Liver (tissue), 9 donors: ENCODE measurements around the gene SCG3. TPM values are rescaled to one million over a fixed set of nuclear protein-coding genes. Genes with fewer than 3 reads are reported as not detected.

ENCODE experiments used
- DNase-seq: peaks from one replicate; pipeline ENCODE4 v3.0.0-alpha.2; 2017; ENCODE audit warnings: low spot score
- H3K27ac ChIP-seq, 2 donors: one replicate each; pipeline ENCODE4 v1.7.0; 2013; ENCODE audit warnings: inconsistent platforms in 2 of 2, low read length in 2 of 2, control low read depth in 1 of 2, low read depth in 1 of 2, mild to moderate bottlenecking in 1 of 2
- H3K27me3 ChIP-seq, 4 donors: one replicate each; pipeline versions ENCODE4 v1.6.1 to v1.7.0; 2013; ENCODE audit warnings: low read length in 3 of 4, inconsistent platforms in 1 of 4, mild to moderate bottlenecking in 1 of 4, moderate library complexity in 1 of 4; ENCODE audit not compliant: control insufficient read depth in 4 of 4, insufficient read depth in 4 of 4
- H3K36me3 ChIP-seq, 4 donors: one replicate each; pipeline versions ENCODE4 v1.6.1 to v1.7.0; 2013; ENCODE audit warnings: low read length in 3 of 4, mild to moderate bottlenecking in 3 of 4, low read depth in 1 of 4, moderate library complexity in 1 of 4; ENCODE audit not compliant: control insufficient read depth in 4 of 4, insufficient read depth in 3 of 4
- H3K4me1 ChIP-seq, 4 donors: one replicate each; pipeline versions ENCODE4 v1.6.1 to v1.7.0; 2013; ENCODE audit warnings: low read length in 3 of 4, mild to moderate bottlenecking in 3 of 4, moderate library complexity in 1 of 4; ENCODE audit not compliant: control insufficient read depth in 4 of 4, insufficient read depth in 4 of 4
- H3K4me3 ChIP-seq, 3 donors: one replicate each; pipeline versions ENCODE4 v1.6.1 to v1.7.0; 2013; ENCODE audit warnings: low read length in 3 of 3, control low read depth in 1 of 3, low read depth in 1 of 3, mild to moderate bottlenecking in 1 of 3
- H3K9ac ChIP-seq, 2 donors: one replicate each; pipeline ENCODE4 v1.7.0; 2013; ENCODE audit warnings: low read length in 2 of 2, mild to moderate bottlenecking in 2 of 2, moderate library complexity in 2 of 2, control low read depth in 1 of 2, low read depth in 1 of 2
- H3K9me3 ChIP-seq, 4 donors: one replicate each; pipeline versions ENCODE4 v1.6.1 to v1.7.0; 2013; ENCODE audit warnings: low read length in 3 of 4; ENCODE audit not compliant: control insufficient read depth in 4 of 4
- EGR1 ChIP-seq, 2 donors: IDR thresholded peaks; 2 replicates each; pipeline ENCODE4 v1.6.1; 2016 to 2018; ENCODE audit warnings: antibody characterized with exemption in 2 of 2, low read depth in 2 of 2
- FOXA1 ChIP-seq: IDR thresholded peaks from 2 replicates; pipeline ENCODE4 v1.6.1; 2016; ENCODE audit warnings: antibody characterized with exemption
- FOXA2 ChIP-seq: IDR thresholded peaks from 2 replicates; pipeline ENCODE4 v1.6.1; 2016; ENCODE audit warnings: antibody characterized with exemption
- GABPA ChIP-seq, 2 donors: IDR thresholded peaks in 1 of 2; conservative IDR thresholded peaks in 1 of 2; 2 replicates each; pipeline ENCODE4 v1.6.1; 2016; ENCODE audit warnings: antibody characterized with exemption in 2 of 2, mild to moderate bottlenecking in 1 of 2, moderate library complexity in 1 of 2
- HNF4A ChIP-seq, 2 donors: conservative IDR thresholded peaks; 2 replicates each; pipeline ENCODE4 v1.6.1; 2016; ENCODE audit warnings: antibody characterized with exemption in 2 of 2, mild to moderate bottlenecking in 2 of 2
- HNF4G ChIP-seq: IDR thresholded peaks from 2 replicates; pipeline ENCODE4 v1.6.1; 2016; ENCODE audit warnings: antibody characterized with exemption
- JUND ChIP-seq, 2 donors: IDR thresholded peaks; 2 replicates each; pipeline ENCODE4 v1.6.1; 2016; ENCODE audit warnings: antibody characterized with exemption in 2 of 2
- NR2F2 ChIP-seq: IDR thresholded peaks from 2 replicates; pipeline ENCODE4 v1.6.1; 2016; ENCODE audit warnings: antibody characterized with exemption
- RAD21 ChIP-seq, 2 donors: IDR thresholded peaks; 2 replicates each; pipeline ENCODE4 v1.6.1; 2016; ENCODE audit warnings: antibody characterized with exemption in 2 of 2, mild to moderate bottlenecking in 2 of 2
- RXRA ChIP-seq, 2 donors: IDR thresholded peaks; 2 replicates each; pipeline ENCODE4 v1.6.1; 2017 to 2018; ENCODE audit warnings: antibody characterized with exemption in 2 of 2, mild to moderate bottlenecking in 1 of 2
- SP1 ChIP-seq: IDR thresholded peaks from 2 replicates; pipeline ENCODE4 v1.6.1; 2018; ENCODE audit warnings: antibody characterized with exemption, mild to moderate bottlenecking
- TAF1 ChIP-seq: conservative IDR thresholded peaks from 2 replicates; pipeline ENCODE4 v1.6.1; 2016; ENCODE audit warnings: antibody characterized with exemption, mild to moderate bottlenecking
- YY1 ChIP-seq: IDR thresholded peaks from 2 replicates; pipeline ENCODE4 v1.6.1; 2016; ENCODE audit warnings: antibody characterized with exemption, mild to moderate bottlenecking
- WGBS: extraction: QIAGEN DNeasy Blood & Tissue Kit; methylation state at CpG from one replicate; pipeline ENCODE4 v1.1.7; 2013; 5-methylcytosine and 5-hydroxymethylcytosine counted together
- polyA plus RNA-seq, 2 donors: library from polyadenylated mRNA; stranded (reverse) in 1 of 2; unstranded in 1 of 2; fragments of 200-250 nt in 1 of 2; fragments of >200 nt in 1 of 2; fragmentation: Nextera tagmentation in 1 of 2; extraction: Ambion mirVana in 1 of 2; gene quantifications; one replicate each; pipeline versions ENCODE4 v1.2.1 to v1.2.3, GENCODE V29; 2013 to 2015
- total RNA-seq, 2 donors: library from RNA; depleted of rRNA; stranded (reverse); fragments of >200 nt; gene quantifications; one replicate each; pipeline ENCODE4 v1.2.3, GENCODE V29; 2014
- TF ChIP-seq, protein P1 (sequence below): IDR thresholded peaks from 2 replicates; pipeline ENCODE4 v1.6.1; 2016; ENCODE audit warnings: antibody characterized with exemption
- TF ChIP-seq, protein P2 (sequence below): IDR thresholded peaks from 2 replicates; pipeline ENCODE4 v1.6.1; 2016; ENCODE audit warnings: antibody characterized with exemption
- TF ChIP-seq, protein P3 (sequence below): fragments of 150-350 bp; IDR thresholded peaks from 2 replicates; pipeline ENCODE4 v1.5.1; 2017; ENCODE audit warnings: improper control_type of control experiment, low read depth, low read length; ENCODE audit not compliant: missing input control
- TF ChIP-seq, protein P4 (sequence below): IDR thresholded peaks from 2 replicates; pipeline ENCODE4 v1.6.1; 2016; ENCODE audit warnings: antibody characterized with exemption, mild to moderate bottlenecking
- TF ChIP-seq, protein P5 (sequence below): IDR thresholded peaks from 2 replicates; pipeline ENCODE4 v1.6.1; 2016; ENCODE audit warnings: antibody characterized with exemption
- donor health status: healthy.
- donor health status: healthy.
- donor health status: healthy.
- donor health status: healthy.
- donor health status: healthy.

The SCG3 gene
- total and polyA plus RNA-seq, 4 donors = under 0.01 to 0.05 (median 0.01) TPM; not detected in 1

DNA sequence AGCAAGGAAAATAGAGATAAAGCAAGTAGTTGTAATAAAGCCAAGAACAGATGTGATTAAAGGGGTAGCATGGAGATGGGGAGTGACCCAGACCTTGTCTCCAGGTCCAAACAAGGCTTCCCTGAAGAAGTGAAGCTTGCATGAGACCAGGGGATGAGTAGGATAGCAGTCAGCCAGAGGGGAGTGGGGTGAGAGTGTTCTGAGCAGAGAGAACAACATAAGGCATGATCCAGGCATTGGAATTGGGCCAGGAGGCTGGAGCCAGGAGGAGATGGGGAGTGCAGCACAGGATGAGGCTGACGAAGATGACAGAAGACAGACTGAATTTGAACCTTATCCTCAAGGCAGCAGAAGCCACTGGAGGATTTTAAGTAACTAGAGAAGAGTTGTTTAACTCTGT is 77.3 kb downstream of the SCG3 start:
- no peaks in the 10 kb centered on the region for H3K27me3 ChIP-seq
- TF ChIP-seq, protein P1, sequence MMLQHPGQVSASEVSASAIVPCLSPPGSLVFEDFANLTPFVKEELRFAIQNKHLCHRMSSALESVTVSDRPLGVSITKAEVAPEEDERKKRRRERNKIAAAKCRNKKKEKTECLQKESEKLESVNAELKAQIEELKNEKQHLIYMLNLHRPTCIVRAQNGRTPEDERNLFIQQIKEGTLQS = no peak
- TF ChIP-seq TAF1 (no peak), HNF4A (conservative IDR thresholded peaks at IDR 0.05) (no peak), FOXA1 (no peak), SP1 (no peak), HNF4G (no peak), JUND (IDR thresholded peaks at IDR 0.05) (no peak), FOXA2 (no peak), EGR1 (IDR thresholded peaks at IDR 0.05; ENCODE audit: low read depth in 2 of 2) (no peak), RAD21 (IDR thresholded peaks at IDR 0.05) (no peak), YY1 (no peak), GABPA (IDR thresholded peaks at IDR 0.05 in 1 of 2, conservative IDR thresholded peaks at IDR 0.05 in 1 of 2) (no peak), NR2F2 (no peak), RXRA (IDR thresholded peaks at IDR 0.05) (no peak)
- TF ChIP-seq, protein P2, sequence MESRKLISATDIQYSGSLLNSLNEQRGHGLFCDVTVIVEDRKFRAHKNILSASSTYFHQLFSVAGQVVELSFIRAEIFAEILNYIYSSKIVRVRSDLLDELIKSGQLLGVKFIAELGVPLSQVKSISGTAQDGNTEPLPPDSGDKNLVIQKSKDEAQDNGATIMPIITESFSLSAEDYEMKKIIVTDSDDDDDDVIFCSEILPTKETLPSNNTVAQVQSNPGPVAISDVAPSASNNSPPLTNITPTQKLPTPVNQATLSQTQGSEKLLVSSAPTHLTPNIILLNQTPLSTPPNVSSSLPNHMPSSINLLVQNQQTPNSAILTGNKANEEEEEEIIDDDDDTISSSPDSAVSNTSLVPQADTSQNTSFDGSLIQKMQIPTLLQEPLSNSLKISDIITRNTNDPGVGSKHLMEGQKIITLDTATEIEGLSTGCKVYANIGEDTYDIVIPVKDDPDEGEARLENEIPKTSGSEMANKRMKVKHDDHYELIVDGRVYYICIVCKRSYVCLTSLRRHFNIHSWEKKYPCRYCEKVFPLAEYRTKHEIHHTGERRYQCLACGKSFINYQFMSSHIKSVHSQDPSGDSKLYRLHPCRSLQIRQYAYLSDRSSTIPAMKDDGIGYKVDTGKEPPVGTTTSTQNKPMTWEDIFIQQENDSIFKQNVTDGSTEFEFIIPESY = no peak
- TF ChIP-seq, protein P3, sequence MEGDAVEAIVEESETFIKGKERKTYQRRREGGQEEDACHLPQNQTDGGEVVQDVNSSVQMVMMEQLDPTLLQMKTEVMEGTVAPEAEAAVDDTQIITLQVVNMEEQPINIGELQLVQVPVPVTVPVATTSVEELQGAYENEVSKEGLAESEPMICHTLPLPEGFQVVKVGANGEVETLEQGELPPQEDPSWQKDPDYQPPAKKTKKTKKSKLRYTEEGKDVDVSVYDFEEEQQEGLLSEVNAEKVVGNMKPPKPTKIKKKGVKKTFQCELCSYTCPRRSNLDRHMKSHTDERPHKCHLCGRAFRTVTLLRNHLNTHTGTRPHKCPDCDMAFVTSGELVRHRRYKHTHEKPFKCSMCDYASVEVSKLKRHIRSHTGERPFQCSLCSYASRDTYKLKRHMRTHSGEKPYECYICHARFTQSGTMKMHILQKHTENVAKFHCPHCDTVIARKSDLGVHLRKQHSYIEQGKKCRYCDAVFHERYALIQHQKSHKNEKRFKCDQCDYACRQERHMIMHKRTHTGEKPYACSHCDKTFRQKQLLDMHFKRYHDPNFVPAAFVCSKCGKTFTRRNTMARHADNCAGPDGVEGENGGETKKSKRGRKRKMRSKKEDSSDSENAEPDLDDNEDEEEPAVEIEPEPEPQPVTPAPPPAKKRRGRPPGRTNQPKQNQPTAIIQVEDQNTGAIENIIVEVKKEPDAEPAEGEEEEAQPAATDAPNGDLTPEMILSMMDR = no peak
- TF ChIP-seq, protein P4, sequence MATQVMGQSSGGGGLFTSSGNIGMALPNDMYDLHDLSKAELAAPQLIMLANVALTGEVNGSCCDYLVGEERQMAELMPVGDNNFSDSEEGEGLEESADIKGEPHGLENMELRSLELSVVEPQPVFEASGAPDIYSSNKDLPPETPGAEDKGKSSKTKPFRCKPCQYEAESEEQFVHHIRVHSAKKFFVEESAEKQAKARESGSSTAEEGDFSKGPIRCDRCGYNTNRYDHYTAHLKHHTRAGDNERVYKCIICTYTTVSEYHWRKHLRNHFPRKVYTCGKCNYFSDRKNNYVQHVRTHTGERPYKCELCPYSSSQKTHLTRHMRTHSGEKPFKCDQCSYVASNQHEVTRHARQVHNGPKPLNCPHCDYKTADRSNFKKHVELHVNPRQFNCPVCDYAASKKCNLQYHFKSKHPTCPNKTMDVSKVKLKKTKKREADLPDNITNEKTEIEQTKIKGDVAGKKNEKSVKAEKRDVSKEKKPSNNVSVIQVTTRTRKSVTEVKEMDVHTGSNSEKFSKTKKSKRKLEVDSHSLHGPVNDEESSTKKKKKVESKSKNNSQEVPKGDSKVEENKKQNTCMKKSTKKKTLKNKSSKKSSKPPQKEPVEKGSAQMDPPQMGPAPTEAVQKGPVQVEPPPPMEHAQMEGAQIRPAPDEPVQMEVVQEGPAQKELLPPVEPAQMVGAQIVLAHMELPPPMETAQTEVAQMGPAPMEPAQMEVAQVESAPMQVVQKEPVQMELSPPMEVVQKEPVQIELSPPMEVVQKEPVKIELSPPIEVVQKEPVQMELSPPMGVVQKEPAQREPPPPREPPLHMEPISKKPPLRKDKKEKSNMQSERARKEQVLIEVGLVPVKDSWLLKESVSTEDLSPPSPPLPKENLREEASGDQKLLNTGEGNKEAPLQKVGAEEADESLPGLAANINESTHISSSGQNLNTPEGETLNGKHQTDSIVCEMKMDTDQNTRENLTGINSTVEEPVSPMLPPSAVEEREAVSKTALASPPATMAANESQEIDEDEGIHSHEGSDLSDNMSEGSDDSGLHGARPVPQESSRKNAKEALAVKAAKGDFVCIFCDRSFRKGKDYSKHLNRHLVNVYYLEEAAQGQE = no peak
- TF ChIP-seq, protein P5, sequence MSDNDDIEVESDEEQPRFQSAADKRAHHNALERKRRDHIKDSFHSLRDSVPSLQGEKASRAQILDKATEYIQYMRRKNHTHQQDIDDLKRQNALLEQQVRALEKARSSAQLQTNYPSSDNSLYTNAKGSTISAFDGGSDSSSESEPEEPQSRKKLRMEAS = no peak
- WGBS = 72% methylated on average over 1 of the region's 1 CpG
- no peaks in the 10 kb centered on the region for H3K9me3 ChIP-seq
- no peak overlapping the region for H3K27ac ChIP-seq
- no peaks in the 10 kb centered on the region for H3K36me3 ChIP-seq
- no peak for DNase-seq
- no peaks in the 10 kb centered on the region for H3K4me1 ChIP-seq
- no peak overlapping the region for H3K4me3 ChIP-seq
- no peak overlapping the region for H3K9ac ChIP-seq
